ENCODE measurements around the gene CATSPER1.

Gene CATSPER1

GRCh38 chr11:66046901-66047300 lies 20.6 kb upstream of the CATSPER1 start:
- no peak for DNase-seq (ENCODE audit: low read depth)
- TF ChIP-seq CTCF (IDR thresholded peaks at IDR 0.05; ENCODE audit: low read depth, low read length, missing control alignments), result no peak
- no peak overlapping the region for H3K4me3 ChIP-seq (ENCODE audit: low read depth, low read length)

GRCh38 chr11:66045177-66045639 lies 18.9 kb upstream of the CATSPER1 start:
- DNase-seq (ENCODE audit: low read depth), result peak; percentile 53
- peak overlapping the region; percentile 15 for H3K4me3 ChIP-seq (ENCODE audit: low read depth, low read length)
- peak; percentile 98 for TF ChIP-seq CTCF (IDR thresholded peaks at IDR 0.05; ENCODE audit: low read depth, low read length, missing control alignments)

GRCh38 chr11:66044757-66045156 lies 18.5 kb upstream of the CATSPER1 start:
- H3K4me3 ChIP-seq (ENCODE audit: low read depth, low read length), result peak overlapping the region; percentile 15
- TF ChIP-seq CTCF (IDR thresholded peaks at IDR 0.05; ENCODE audit: low read depth, low read length, missing control alignments), result no peak
- DNase-seq (ENCODE audit: low read depth), result no peak

DNA sequence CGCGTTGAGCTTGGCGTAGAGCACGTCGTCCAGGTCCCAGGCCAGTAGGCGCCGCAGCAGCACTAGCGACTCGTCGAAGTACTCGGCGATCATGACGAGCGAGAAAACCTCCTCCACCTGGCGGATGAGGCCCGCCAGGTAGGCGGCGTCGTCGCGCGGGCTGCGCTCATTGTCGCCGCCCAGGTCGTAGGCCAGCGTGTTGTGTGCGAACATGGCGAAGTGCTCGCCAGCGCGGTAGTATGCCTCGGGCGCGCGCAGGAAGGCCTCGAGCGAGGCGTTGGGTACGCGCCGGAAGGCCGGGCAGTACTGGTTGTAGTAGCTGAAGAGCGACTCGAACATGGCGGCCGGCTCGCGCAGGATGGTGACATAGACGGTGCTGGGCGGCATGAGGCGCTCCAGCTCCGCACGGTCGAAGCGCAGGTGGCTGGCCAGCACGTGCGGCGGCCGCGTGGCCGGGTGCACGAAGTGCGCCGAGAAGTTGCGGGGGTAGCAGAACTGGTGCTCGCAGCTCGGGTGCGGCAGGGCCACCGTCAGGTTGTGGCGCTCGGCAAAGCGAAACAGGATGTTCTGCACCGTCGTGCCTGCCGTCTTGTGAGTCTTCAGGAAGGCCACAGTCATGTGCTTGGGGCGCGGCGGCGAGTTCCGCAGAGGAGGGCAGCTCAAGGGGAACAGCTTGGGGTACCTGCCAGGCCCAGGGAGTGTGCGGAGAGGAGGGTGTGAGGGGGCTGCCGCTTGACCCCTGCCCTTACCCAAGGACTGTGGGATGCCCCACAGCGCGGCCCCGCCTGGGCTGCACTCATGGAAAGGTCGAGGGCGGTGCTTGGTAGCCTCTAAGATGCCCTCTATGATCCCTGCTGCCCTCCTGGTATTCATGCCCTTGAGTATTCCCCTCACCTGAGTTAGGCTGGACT lies 17.0 kb upstream of the CATSPER1 start:
- DNase-seq (ENCODE audit: low read depth), result no peak
- no peak for TF ChIP-seq CTCF (IDR thresholded peaks at IDR 0.05; ENCODE audit: low read depth, low read length, missing control alignments)
- H3K4me3 ChIP-seq (ENCODE audit: low read depth, low read length), result no peak overlapping the region

DNA sequence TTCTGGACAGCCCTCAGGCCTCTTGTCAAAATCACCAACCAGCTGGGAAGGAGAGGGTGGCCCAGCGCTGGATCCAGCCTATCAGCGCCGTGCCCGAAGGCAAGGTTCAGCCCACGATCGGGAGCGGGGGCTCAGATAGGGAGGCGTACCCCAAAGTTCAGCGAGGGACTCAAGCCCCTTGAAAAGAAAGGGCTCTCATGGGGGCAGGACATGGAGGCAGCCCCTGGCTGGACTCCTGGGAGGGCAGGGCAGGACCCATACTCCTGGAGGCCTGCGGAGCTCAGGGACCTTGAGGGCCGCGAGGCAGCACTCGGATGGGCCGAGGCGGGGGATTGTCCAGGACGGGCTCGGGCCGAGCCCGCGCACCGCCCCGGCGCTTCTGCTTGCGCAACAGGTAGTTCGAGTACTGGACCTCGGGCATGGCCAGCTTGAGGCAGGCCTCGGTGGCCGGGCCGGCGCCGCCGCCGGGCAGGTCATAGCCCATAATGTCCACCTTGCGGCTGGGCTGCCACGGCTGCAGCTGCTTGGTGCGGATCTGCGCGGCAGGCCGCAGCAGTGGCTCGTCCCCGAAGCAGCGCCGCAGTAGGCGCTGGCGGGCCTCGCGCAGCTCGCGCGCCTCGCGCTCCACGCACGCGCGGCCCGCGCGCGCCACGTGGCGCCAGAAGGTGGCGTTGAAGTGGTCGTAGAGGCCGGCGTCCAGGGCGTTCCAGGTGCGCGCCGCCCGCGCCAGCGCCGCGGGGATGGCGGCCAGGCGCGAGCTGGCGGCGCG lies 16.1 kb upstream of the CATSPER1 start:
- TF ChIP-seq CTCF (IDR thresholded peaks at IDR 0.05; ENCODE audit: low read depth, low read length, missing control alignments), result no peak
- no peak for DNase-seq (ENCODE audit: low read depth)
- H3K4me3 ChIP-seq (ENCODE audit: low read depth, low read length), result no peak overlapping the region

DNA sequence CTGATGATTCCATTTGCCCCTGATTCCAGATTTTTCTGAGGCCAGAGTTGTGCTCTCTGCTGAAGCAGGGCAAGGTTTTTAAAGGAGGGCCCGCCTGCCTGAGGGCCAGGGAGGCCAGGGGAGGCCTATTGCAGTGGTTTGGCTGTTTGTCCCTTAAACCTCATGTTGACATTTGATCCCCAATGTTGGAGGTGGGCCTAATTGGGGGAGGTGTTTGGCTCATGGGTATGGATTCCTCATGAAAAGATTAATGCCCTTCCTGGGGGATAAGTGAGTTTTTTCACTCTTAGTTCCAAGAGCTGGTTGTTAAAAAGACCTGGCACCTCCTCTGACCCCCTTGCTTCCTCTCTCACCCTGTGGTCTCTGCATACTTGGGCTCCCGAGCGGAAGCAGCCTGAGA lies 13.5 kb upstream of the CATSPER1 start:
- no peak for TF ChIP-seq CTCF (IDR thresholded peaks at IDR 0.05; ENCODE audit: low read depth, low read length, missing control alignments)
- DNase-seq (ENCODE audit: low read depth), result no peak
- H3K4me3 ChIP-seq (ENCODE audit: low read depth, low read length), result no peak overlapping the region
